Heart right ventricle (tissue), 16 donors: ENCODE measurements around the gene C10orf67. TPM values are rescaled to one million over a fixed set of nuclear protein-coding genes. Genes with fewer than 3 reads are reported as not detected.

Experiments
- ATAC-seq, 8 donors: fragments of 200-7000 bp; cut with Tn5 transposase; one replicate each; pipeline ENCODE4 v1.9.1; 2020; ENCODE audit warnings: mild to moderate bottlenecking in 8 of 8, moderate library complexity in 8 of 8, moderate number of reproducible peaks in 1 of 8
- DNase-seq, 2 donors: peaks; one replicate each; pipeline ENCODE4 v3.0.0-alpha.2; 2020
- H3K27ac ChIP-seq, 10 donors: fragments of 200-600 bp; sonication (generic) in 2 of 10; one replicate each; pipeline versions ENCODE4 v1.5.0 to v1.8.0; 2020 to 2022; ENCODE audit warnings: mild to moderate bottlenecking in 3 of 10
- H3K27me3 ChIP-seq, 7 donors: fragments of 200-600 bp; one replicate each; pipeline ENCODE4 v1.8.0; 2021 to 2022; ENCODE audit warnings: mild to moderate bottlenecking in 2 of 7
- H3K36me3 ChIP-seq, 9 donors: fragments of 200-600 bp; sonication (generic) in 1 of 9; one replicate each; pipeline versions ENCODE4 v1.5.0 to v1.8.0; 2020 to 2022; ENCODE audit warnings: mild to moderate bottlenecking in 2 of 9
- H3K4me1 ChIP-seq, 9 donors: fragments of 200-600 bp; sonication (generic) in 1 of 9; one replicate each; pipeline versions ENCODE4 v1.5.0 to v1.8.0; 2020 to 2022; ENCODE audit warnings: mild to moderate bottlenecking in 4 of 9
- H3K4me3 ChIP-seq, 10 donors: fragments of 200-600 bp; sonication (generic) in 2 of 10; one replicate each; pipeline versions ENCODE4 v1.5.0 to v1.8.0; 2020 to 2022; ENCODE audit warnings: mild to moderate bottlenecking in 7 of 10, moderate library complexity in 2 of 10
- H3K9me3 ChIP-seq, 11 donors: fragments of 200-600 bp in 10 of 11; sonication (generic) in 2 of 11; one replicate each; pipeline versions ENCODE4 v1.5.0 to v1.8.0; 2013 to 2022; ENCODE audit warnings: mild to moderate bottlenecking in 2 of 11, control low read depth in 1 of 11, moderate library complexity in 1 of 11
- WGBS, 2 donors: extraction: QIAGEN DNeasy Blood & Tissue Kit; methylation state at CpG; one replicate each; pipeline ENCODE4 v1.1.7; 2013; ENCODE audit warnings: inconsistent platforms in 1 of 2; 5-methylcytosine and 5-hydroxymethylcytosine counted together
- intact Hi-C, 10 donors: fragments of 100-400 bp; cut with DNase I; formaldehyde crosslinking; loops; one replicate each; pipeline versions ENCODE4 v1.11.1 to v1.14.2; 2022
- polyA plus RNA-seq, 2 donors: library from polyadenylated mRNA; stranded (reverse); fragments of 200-250 nt; gene quantifications; one replicate each; pipeline ENCODE4 v1.2.3, GENCODE V29; 2013
- total RNA-seq, 10 donors: library from RNA; stranded (reverse); fragmentation: NEBNext Ultra II Directional in 3 of 10; extraction: Animal tissue kit (Norgen Biotek cat#: 25700) in 3 of 10; gene quantifications; one replicate each; pipeline versions ENCODE4 v1.2.1 to v1.2.4, GENCODE V29; 2021 to 2023
- TF ChIP-seq, protein P1 (sequence below), 9 donors: fragments of 200-600 bp; sonication (generic) in 2 of 9; IDR thresholded peaks; one replicate each; pipeline versions ENCODE4 v1.5.0 to v1.8.0; 2021 to 2022; ENCODE audit warnings: antibody characterized with exemption in 9 of 9, mild to moderate bottlenecking in 5 of 9, moderate library complexity in 1 of 9
- donor health status: Arrhythmogenic right ventricular cardiomyopathy.
- donor health status: ischemic (EF 13 %, LVEDD 7.1; RV severe dilation, severe dysfunction).
- donor health status: healthy with polysubstance abuse.
- donor health status: DM: no; HTN: yes; CAD: no.
- donor health status: DM: no; HTN: no; CAD: no.
- donor health status: ischemic (EF 25% LVEDD 6.9; RV normal size, moderate dysfunction).
- donor health status: ischemic (EF 25% LVEDD 5.7; RV mildly dilated, moderate dysfunction).
- donor health status: healthy.
- donor health status: DM: yes; HTN: yes; CAD: no.
- donor health status: Ischemic cardiomyopathy.
- donor health status: ischemic (EF 35%, LVEDD 5.7; RV mildly dilated, moderate dysfunction).
- donor health status: nonischemic (EF 11% LVEDD 7.7; RV severe dilation, severe dysfunction).
- donor health status: DM: yes; HTN: yes; CAD: no.
- donor health status: PGD.
- donor health status: ischemic (EF 29% LVEDD 5.4; RV normal size, mild dysfunction).
- donor health status: nonischemic (EF 23%, LVEDD 6.1; RV moderate dilation, normal function).

C10orf67 gene
- total and polyA plus RNA-seq, 12 donors: 0.15 to 1.5 (median 0.40) TPM

DNA sequence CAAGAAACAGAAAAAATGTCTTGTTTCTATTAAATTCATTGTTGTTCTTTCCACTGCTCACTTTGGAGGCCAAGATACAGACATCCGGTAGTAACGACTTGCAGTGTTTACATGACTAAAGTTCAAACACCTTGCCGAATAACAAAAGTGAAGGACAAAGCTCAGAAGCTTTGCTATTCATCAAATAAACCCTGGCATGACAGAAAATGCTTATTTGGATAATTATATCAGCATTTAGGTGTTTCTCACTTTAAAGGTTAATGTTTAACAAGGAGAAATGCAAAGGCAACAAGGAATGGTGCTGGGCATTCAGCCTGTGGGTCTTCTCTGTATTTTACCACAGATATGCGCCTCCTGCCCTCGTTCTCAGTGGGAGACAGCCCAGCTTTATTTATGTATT is 157.9 kb downstream of the C10orf67 start:
- 23 to 32% methylated on average over 5 of the region's 5 CpGs for WGBS, 2 donors
- Histone ChIP-seq H3K27me3 (peaks cover 5 to 90% (median 70%) of the 10 kb centered on the region in 7 donors), H3K9me3 (peaks cover 0 to 6% (median 0%) of the 10 kb centered on the region in 11 donors), H3K36me3 (no peaks in the 10 kb centered on the region), H3K4me1 (peaks cover 0 to under 1% (median 0%) of the 10 kb centered on the region in 9 donors), H3K27ac (no peak overlapping the region), H3K4me3 (no peak overlapping the region)
- intact Hi-C loops: no loop called here
- TF ChIP-seq, protein P1, sequence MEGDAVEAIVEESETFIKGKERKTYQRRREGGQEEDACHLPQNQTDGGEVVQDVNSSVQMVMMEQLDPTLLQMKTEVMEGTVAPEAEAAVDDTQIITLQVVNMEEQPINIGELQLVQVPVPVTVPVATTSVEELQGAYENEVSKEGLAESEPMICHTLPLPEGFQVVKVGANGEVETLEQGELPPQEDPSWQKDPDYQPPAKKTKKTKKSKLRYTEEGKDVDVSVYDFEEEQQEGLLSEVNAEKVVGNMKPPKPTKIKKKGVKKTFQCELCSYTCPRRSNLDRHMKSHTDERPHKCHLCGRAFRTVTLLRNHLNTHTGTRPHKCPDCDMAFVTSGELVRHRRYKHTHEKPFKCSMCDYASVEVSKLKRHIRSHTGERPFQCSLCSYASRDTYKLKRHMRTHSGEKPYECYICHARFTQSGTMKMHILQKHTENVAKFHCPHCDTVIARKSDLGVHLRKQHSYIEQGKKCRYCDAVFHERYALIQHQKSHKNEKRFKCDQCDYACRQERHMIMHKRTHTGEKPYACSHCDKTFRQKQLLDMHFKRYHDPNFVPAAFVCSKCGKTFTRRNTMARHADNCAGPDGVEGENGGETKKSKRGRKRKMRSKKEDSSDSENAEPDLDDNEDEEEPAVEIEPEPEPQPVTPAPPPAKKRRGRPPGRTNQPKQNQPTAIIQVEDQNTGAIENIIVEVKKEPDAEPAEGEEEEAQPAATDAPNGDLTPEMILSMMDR (IDR thresholded peaks at IDR 0.05): no peak
- DNase-seq: no peak
- ATAC-seq: no peak

DNA sequence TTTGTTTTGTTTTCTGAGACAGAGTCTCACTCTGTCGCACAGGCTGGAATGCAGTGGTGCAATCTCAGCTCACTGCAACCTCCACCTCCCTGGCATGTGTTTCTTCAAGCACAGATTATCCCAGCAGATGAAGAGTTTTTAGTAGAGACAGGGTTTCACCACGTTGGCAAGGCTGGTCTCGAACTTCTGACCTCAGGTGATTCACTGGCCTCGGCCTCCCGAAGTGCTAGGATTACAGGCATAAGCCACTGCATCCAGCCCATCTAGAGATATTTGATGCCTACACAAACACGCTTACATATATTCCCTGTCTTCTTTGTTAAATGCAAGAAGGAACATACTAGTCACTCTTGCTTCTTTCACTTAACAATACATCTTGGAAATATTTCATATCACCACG is 158.4 kb downstream of the C10orf67 start:
- H3K36me3 ChIP-seq: no peaks in the 10 kb centered on the region
- H3K4me1 ChIP-seq: no peaks in the 10 kb centered on the region
- H3K27me3 ChIP-seq: peaks cover under 1 to 86% (median 65%) of the 10 kb centered on the region in 7 donors
- WGBS, 2 donors: 56 to 57% methylated on average over 7 of the region's 7 CpGs
- intact Hi-C loops: no loop called here
- DNase-seq: no peak
- ATAC-seq: no peak
- TF ChIP-seq, protein P1 (IDR thresholded peaks at IDR 0.05): no peak
- peaks cover 0 to 6% (median 0%) of the 10 kb centered on the region in 11 donors for H3K9me3 ChIP-seq
- H3K27ac ChIP-seq: no peak overlapping the region
- no peak overlapping the region for H3K4me3 ChIP-seq

DNA sequence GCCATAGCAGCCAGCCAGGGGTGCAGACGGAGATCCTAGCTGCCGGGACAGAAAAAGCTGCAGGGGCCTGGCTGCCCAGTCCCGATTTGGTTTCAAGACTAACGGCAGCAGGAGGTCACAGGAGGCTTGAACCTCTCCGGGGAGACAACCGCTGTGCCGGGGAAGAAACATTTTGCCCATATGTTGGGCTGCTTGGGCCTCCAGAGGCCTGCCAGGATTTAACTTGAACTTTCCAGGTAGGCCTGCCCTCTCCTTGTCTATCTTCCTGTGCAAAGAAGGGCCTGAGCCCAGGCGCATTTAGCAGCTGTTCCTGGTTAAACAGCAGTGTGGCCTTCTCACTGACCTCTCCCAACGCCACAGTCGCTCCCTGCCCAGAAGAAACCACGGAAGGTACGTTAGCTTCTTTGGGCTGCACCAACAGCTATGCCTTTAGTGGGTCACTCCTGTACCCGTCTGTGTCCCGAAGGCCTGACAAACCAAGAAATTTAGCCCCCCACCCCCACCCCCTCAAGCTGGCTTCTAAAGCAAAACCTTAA is 169.6 kb downstream of the C10orf67 start:
- WGBS, 2 donors: 11 to 15% methylated on average over 14 of the region's 14 CpGs
- DNase-seq: no peak
- intact Hi-C loops: no loop called here
- peaks cover 17 to 100% (median 94%) of the 10 kb centered on the region in 7 donors for H3K27me3 ChIP-seq
- H3K4me3 ChIP-seq: no peak overlapping the region
- H3K27ac ChIP-seq: no peak overlapping the region
- no peaks in the 10 kb centered on the region for H3K9me3 ChIP-seq
- TF ChIP-seq, protein P1 (IDR thresholded peaks at IDR 0.05): no peak
- no peaks in the 10 kb centered on the region for H3K36me3 ChIP-seq
- ATAC-seq: no peak
- peaks cover 0 to 20% (median 14%) of the 10 kb centered on the region in 9 donors for H3K4me1 ChIP-seq

DNA sequence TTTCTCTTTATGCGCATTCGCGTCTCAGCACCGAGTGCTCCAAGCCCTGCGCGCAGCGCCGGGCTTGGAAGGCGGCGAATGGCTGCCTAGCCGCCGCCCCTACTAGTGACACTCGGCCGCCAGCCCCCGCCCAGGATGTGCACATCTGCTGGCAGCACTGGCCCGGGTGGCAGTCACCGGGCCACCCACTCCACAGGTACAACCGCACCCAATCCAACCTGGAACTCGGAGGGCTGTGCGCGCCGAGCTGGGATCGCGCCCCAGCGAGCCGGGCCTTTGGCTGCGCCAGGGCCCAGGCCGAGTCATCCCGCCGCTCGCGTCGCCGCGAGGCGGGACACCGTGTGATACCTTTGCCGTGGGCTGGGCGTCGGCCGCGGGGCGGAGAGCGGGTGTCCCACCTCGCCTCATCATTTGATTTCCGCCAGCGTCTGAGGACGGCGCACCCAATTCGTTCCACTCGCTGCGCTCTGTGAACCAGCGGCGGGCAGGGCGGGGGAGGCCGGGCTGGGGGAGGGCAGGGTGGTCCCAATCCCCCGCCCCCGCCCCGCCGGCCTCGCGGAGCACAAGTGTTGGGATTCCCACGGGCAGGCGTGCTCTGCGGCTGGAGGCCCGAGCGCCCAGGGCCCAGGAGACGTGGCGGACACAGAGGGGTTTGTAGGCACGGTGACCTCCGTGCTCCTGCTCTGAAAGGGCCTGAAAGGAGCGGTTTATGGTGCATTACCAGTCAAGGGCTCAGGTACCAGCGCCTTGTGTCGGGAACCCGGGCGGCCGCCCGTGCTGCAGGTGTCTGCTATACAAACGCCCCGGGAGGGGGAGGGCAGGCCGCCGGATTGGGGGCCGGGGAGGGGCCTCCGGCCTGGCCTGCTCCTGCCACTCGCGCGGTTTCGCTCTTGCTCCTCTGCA is 170.3 kb downstream of the C10orf67 start:
- no peak for DNase-seq
- Histone ChIP-seq H3K4me1 (peaks cover 0 to 20% (median 14%) of the 10 kb centered on the region in 9 donors), H3K27ac (no peak overlapping the region), H3K9me3 (no peaks in the 10 kb centered on the region), H3K36me3 (no peaks in the 10 kb centered on the region), H3K4me3 (peak overlapping the region in 8 of 10 donors; percentile 1 to 37 (median 30)), H3K27me3 (peaks cover 17 to 100% (median 95%) of the 10 kb centered on the region in 7 donors)
- intact Hi-C loops: no loop called here
- no peak for ATAC-seq
- 1 to 2% methylated on average over 87 to 88 of the region's 88 CpGs for WGBS, 2 donors
- TF ChIP-seq, protein P1 (IDR thresholded peaks at IDR 0.05): no peak
